Endothelial cell of hepatic sinusoid (primary cell): ENCODE results near the gene TWF1.
"Not testable (repeated sequence)": the region's sequence is repeated elsewhere in the genome, so short reads cannot be mapped to it uniquely, and the experiment has no call there.

ENCODE experiments used
- in situ Hi-C: cut with HindIII; loops from 2 replicates; pipeline ENCODE4 v1.10.0; 2017; ENCODE audit warnings: low sequenced_read_pairs

TWF1 gene

DNA sequence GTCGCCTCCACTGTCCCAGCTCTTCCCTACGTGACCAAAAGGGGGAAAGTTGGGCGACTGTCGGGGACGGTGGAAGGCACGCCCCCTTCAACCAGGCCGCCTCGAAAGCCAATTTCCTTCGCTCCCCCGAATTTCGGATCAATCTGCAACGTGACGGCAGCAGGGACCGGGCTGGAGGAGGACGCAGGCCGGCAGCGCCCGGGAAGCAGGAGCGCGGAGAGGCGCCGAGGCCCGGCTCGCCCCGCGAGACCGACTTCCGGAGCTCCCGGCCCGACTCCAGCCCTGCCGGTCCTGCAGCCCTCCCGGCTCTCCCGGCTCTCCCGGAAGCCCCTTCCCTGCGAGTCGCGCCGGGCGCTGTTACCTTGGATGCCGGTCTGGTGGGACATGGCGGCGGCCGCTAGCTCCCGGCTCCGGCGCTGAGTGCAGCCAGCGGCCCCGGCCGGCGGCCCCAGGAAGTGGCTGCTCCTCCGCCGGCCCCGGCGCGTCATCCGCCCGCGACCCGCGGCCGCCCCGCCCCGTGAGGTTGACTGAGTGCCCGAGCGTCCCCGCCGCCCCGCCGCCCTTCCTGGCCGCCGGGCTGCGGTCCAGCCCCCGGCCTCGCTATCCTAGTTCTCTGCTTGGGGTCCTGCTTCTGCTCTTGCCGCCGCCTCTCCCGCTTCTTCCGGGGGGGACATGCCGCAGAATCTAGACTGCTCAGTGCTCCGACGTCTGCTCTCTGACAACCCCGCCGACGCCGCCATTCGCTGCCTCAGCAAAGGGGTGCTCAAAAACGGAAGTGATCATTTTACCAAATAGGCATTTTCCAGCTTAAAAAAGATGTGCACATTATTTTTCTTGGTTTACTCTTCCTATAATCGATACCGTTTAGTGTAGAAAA is at the start of gene TWF1:
Gene TWF1, minus strand, starts transcription at position 458 of the 877 bp plus-strand sequence. Its CDS starts 72 bp downstream, at position 386.
- in situ Hi-C loops = no loop called here

DNA sequence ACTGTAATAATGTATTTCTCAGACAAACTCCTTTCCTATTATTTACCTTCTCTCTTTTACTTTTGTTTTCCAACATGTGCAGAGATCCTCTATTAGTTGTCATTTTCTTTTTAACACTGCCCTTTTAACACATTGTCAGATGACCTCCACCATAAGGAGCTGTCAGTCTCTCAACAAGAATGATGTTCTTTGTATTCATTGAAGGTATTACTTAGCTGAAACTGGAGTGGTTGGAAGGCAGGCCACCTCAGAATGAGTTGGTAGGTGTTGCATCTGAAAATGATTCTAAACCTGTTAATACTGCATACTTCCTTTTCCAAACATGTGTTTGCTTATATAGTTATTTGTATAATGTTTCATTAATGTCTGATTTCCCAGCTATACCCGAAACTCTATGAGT is 46.6 kb upstream of the TWF1 start:
- in situ Hi-C loops = no loop called here

DNA sequence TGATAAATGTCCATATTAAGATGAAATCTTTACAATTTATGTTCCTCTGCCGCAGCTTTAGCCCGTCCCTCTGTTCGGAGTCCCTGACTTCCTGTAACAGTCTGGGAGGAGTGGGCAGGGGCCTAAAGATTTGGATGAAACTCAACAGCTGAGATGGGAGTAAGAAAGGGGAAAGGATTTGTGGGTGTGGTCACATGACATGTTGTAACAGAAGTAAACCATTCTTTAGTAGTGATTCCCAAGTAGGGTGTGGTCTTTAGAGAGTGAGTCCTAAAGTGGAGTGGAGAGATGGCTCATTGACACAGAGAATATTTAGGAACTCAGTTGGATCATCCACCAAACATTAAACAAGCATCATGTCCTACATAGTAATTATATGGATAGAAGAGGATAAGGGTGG is 42.7 kb upstream of the TWF1 start:
- in situ Hi-C loops = no loop called here

GRCh38 chr12:43848226-43848507 is 42.0 kb upstream of the TWF1 start:
- in situ Hi-C loops = no loop called here

DNA sequence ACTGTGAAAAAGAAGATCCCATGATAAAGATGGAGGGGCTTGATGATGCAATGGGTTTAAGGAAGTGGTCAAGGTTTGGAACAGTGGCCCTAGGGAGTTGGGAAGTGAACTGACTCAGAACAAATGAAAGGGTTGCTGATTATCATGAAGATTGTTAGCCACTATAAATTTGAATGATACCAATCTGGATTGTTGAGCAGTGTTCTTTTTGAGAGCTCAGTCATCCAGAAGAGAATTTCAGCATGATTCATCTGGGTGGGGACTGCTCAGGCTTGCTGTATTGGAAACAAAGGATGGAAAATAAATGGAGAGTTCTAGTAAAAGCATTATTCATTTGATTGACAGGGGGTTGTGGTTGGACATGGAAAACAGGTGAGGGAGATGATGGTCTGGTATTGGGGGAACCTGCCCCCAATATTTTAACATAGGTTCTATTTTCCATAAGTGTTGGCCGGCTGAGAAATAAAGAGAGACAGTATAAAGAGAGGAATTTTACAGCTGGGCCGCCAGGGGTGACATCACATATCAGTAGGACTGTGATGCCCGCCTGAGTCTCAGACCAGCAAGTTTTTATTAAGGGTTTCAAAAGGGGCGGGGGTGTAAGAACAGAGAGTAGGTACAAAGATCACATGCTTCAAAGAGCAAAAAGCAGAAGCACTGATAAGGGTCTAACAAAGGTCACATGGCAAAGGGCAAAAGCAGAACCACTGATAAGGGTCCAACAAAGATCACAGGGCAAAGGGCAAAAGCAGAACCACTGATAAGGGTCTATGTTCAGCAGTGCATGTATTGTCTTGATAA is 41.5 kb upstream of the TWF1 start:
- in situ Hi-C loops = not testable (repeated sequence)

GRCh38 chr12:43842259-43842658 is 36.1 kb upstream of the TWF1 start:
- in situ Hi-C loops = no loop called here

DNA sequence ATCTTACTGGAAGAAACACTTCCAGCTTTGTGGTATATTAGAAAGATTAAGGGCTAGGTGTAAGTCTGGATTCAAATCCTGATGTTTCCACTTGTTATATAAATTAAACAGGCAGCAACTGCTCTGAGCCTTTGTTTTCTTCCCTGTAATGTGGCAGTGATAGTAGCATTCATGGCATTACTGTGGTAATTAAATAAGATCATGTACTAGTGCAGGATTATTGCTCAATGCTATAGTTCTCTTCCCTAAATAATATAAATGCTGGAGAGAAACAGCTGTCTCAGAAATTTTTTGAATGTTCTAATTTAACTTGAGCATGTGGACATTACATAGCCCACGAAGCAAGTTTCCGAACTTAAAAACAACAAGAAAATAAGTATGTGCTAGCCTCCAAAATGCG is 35.1 kb upstream of the TWF1 start:
- in situ Hi-C loops = no loop called here

DNA sequence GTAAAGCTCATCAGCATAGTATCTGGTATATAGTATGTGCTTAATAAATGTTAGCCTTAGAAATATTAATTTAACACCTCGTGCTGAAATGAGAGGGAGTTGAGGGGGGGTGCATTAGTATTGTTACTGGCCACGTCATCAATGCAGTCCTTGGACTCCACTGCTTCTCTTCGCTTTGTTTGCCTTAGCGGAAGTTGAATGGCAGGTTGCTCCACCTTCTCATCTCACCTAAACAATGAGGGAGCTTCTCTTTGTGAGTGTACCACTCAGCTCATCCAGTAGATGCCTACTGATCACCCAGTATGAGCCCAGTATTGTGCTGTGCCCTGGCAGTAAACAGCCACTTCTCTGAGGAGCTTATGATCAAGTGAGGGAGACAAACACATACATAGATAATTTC is 34.2 kb upstream of the TWF1 start:
- in situ Hi-C loops = no loop called here

GRCh38 chr12:43836475-43836989 is 30.4 kb upstream of the TWF1 start:
- in situ Hi-C loops = no loop called here

DNA sequence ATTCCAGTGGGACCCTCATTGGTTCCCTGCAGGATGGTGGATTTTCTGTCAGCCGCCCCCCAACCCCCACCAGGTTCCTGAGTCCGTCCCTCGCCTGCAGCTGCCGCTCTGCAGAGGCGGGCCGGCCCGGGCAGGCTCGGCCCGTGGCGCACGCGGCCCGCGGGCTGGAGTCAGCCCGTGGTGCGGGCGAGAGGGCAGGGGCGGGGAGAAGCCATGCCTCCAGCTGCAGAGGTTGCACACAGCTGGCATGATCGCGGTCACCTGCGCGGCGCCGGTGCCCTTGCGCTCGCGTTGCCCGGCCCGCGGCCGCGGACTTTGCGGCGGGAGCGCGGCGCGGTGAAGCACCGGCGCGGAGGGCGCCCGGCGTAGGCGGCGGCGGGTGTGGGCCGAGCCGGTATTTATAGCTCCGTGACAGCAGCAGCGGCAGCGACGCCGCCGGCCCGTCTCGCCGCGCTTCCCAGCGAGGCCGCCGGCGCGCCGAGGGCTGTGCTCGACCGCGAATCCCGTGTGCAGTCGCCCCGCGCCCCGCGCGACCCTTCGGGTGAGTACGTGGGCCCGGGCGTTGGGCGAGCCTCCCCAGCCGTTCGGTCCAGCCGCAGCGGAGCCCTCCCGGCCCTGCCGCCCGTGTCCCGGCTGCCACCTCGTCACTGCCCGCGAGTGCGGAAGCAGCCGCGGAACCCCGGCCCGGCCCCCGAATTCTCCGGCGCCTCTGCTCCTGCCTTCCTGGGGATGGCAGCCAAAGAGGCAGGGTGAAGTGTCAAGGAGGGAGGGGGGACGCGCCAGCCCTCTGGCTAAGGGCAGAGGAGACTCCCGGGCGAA is 29.7 kb upstream of the TWF1 start, which contains the start of gene TMEM117:
Gene TMEM117, plus strand, starts transcription at position 426 of the 819 bp plus-strand sequence.
- in situ Hi-C loops = no loop called here

DNA sequence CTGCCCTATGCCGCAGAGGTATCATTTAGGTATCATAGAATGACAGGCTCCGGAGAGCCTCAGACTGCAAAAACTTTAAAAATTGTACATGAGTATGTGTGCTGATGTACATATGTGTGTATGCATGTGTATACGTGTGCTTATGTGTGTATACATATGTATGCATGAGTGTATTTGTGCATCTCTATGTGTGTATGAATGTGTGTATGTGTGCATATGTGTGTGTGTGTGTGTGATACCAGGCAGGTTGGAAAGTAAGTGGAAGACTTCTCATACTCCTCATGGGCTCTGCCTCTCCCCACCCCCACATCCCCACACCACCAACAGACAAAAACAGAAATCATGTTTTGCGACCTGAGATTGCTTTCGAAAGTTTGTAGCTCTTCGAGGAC is 29.1 kb upstream of the TWF1 start:
- in situ Hi-C loops = no loop called here

GRCh38 chr12:43832463-43833168 is 26.5 kb upstream of the TWF1 start:
- in situ Hi-C loops = no loop called here

- in situ Hi-C loops = no loop called here
Observed at GRCh38 chr12:43827093-43827492, 21.0 kb upstream of the TWF1 start.

GRCh38 chr12:43826681-43827080 is 20.6 kb upstream of the TWF1 start:
- in situ Hi-C loops = no loop called here

GRCh38 chr12:43824207-43824775 is 18.2 kb upstream of the TWF1 start:
- in situ Hi-C loops = no loop called here

GRCh38 chr12:43816168-43816567 is 10.1 kb upstream of the TWF1 start:
- in situ Hi-C loops = loop anchor here (10.0 kb wide), 2 partner anchors 61 to 69 kb away; partner anchors contain the start of genes IRAK4 and PUS7L

- in situ Hi-C loops = loop anchor here (10.0 kb wide), 2 partner anchors 61 to 69 kb away; partner anchors contain the start of genes IRAK4 and PUS7L
Observed at GRCh38 chr12:43815416-43815815, 9.3 kb upstream of the TWF1 start.

DNA sequence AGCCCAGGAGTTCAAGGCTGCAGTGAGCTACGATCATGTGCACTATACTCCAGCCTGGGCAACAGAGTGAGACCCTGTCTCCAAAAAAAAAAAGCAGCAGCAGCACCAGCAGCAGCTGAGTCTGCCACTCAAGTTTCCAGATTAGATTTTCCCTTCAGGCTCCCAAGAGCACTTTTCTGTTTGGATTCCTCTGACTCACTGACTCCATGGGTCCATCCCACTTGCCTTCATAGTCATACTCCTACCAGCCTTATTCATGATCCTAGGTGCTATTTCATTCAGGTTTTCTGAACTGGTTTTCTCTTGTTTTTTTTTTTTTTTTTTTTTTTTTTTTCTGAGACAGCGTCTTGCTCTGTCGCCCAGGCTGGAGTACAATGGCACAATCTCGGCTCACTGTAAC is 6.8 kb upstream of the TWF1 start:
- in situ Hi-C loops = loop anchor here (10.0 kb wide), 2 partner anchors 58 to 72 kb away; partner anchors contain the start of genes IRAK4 and PUS7L

- in situ Hi-C loops = loop anchor here (10.0 kb wide), 2 partner anchors 57 to 73 kb away; partner anchors contain the start of genes IRAK4 and PUS7L
Observed at GRCh38 chr12:43812057-43812456, 5.9 kb upstream of the TWF1 start.

- in situ Hi-C loops = no loop called here
Observed at GRCh38 chr12:43807386-43807785, 1.3 kb upstream of the TWF1 start.
